Activated naive CD8-positive, alpha-beta T cell treated with anti-CD3 and anti-CD28 coated beads, Interleukin-2, amount 10 ng/mL, durations not matched to agents 7 days and 5 days (primary cell): ENCODE data around the gene RPS24. TPM values are rescaled to one million over a fixed set of nuclear protein-coding genes. Genes with fewer than 3 reads are reported as not detected.
"Not testable (repeated sequence)": the region's sequence is repeated elsewhere in the genome, so short reads cannot be mapped to it uniquely, and the experiment has no call there.

Source experiments
- ATAC-seq: fragments of 150-1000 bp; cut with Tn5 transposase; one replicate; pipeline ENCODE4 v1.10.0; 2021; ENCODE audit warnings: low read depth, moderate library complexity
- POLR2A ChIA-PET: fragments of 350-600 bp; sonication (Branson Sonifier 250); formaldehyde crosslinking; loops from one replicate; lab custom pipeline; 2021; ENCODE audit warnings: antibody characterized with exemption; lab: Charles Lee
- DNase-seq: peaks from one replicate; pipeline ENCODE4 v3.0.0; 2021
- H3K27ac Mint-ChIP-seq: one replicate; pipeline ENCODE4 v1.8.0; 2022; ENCODE audit warnings: mild to moderate bottlenecking, mixed read lengths
- H3K27me3 Mint-ChIP-seq: one replicate; pipeline ENCODE4 v1.8.0; 2022; ENCODE audit warnings: mild to moderate bottlenecking, moderate library complexity, mixed read lengths
- H3K36me3 Mint-ChIP-seq: one replicate; pipeline ENCODE4 v1.8.0; 2021; ENCODE audit warnings: mild to moderate bottlenecking, mixed read lengths
- H3K4me1 Mint-ChIP-seq: one replicate; pipeline ENCODE4 v1.8.0; 2021; ENCODE audit warnings: mixed read lengths
- H3K4me3 Mint-ChIP-seq: one replicate; pipeline ENCODE4 v1.8.0; 2022; ENCODE audit warnings: mild to moderate bottlenecking, moderate library complexity, mixed read lengths
- H3K9me3 Mint-ChIP-seq: one replicate; pipeline ENCODE4 v1.8.0; 2021; ENCODE audit warnings: mixed read lengths
- total RNA-seq, 2 experiments: library from RNA; stranded (reverse); gene quantifications; one replicate each; pipeline ENCODE4 v1.2.3, GENCODE V29; 2021

Gene RPS24
- total RNA-seq, 2 experiments from 2014 or later, result 1,523 to 1,613 TPM

- Mint-ChIP-seq H3K36me3 (peaks cover 1% of the 10 kb centered on the region), H3K4me3 (no peak overlapping the region), H3K4me1 (peaks cover 14% of the 10 kb centered on the region), H3K27ac (no peak overlapping the region), H3K27me3 (peaks cover 3% of the 10 kb centered on the region), H3K9me3 (peaks cover 2% of the 10 kb centered on the region)
- POLR2A ChIA-PET, result no interaction called here
- no peak for DNase-seq
- no peak for ATAC-seq
These were observed 35.5 kb downstream of the RPS24 start for GRCh38 chr10:78069151-78069550.

- H3K27ac Mint-ChIP-seq, H3K36me3 Mint-ChIP-seq, H3K9me3 Mint-ChIP-seq, POLR2A ChIA-PET, H3K4me3 Mint-ChIP-seq, ATAC-seq, DNase-seq, H3K27me3 Mint-ChIP-seq: not testable (repeated sequence)
- peaks cover 14% of the 10 kb centered on the region for H3K4me1 Mint-ChIP-seq
These were observed 36.4 kb downstream of the RPS24 start for GRCh38 chr10:78070064-78070463.

GRCh38 chr10:78070726-78071125, 37.1 kb downstream of the RPS24 start:
- peaks cover 10% of the 10 kb centered on the region for H3K4me1 Mint-ChIP-seq
- POLR2A ChIA-PET, result no interaction called here
- ATAC-seq, result no peak
- H3K27me3 Mint-ChIP-seq, result peaks cover 3% of the 10 kb centered on the region
- no peak overlapping the region for H3K4me3 Mint-ChIP-seq
- H3K36me3 Mint-ChIP-seq, result no peaks in the 10 kb centered on the region
- no peak for DNase-seq
- peaks cover 5% of the 10 kb centered on the region for H3K9me3 Mint-ChIP-seq
- peak overlapping the region; percentile 56 for H3K27ac Mint-ChIP-seq

GRCh38 chr10:78071140-78071856, 37.6 kb downstream of the RPS24 start:
- POLR2A ChIA-PET, result no interaction called here
- DNase-seq, result no peak
- H3K9me3 Mint-ChIP-seq, result peaks cover 5% of the 10 kb centered on the region
- ATAC-seq, result no peak
- no peaks in the 10 kb centered on the region for H3K36me3 Mint-ChIP-seq
- no peak overlapping the region for H3K4me3 Mint-ChIP-seq
- no peak overlapping the region for H3K27ac Mint-ChIP-seq
- peaks cover 7% of the 10 kb centered on the region for H3K4me1 Mint-ChIP-seq
- H3K27me3 Mint-ChIP-seq, result peaks cover 3% of the 10 kb centered on the region

GRCh38 chr10:78071857-78072179, 38.2 kb downstream of the RPS24 start:
- H3K27me3 Mint-ChIP-seq, result peaks cover 3% of the 10 kb centered on the region
- H3K4me3 Mint-ChIP-seq, result no peak overlapping the region
- ATAC-seq (no peak), DNase-seq (no peak)
- H3K4me1 Mint-ChIP-seq, result peaks cover 4% of the 10 kb centered on the region
- peaks cover 5% of the 10 kb centered on the region for H3K9me3 Mint-ChIP-seq
- H3K27ac Mint-ChIP-seq, result no peak overlapping the region
- POLR2A ChIA-PET, result no interaction called here
- H3K36me3 Mint-ChIP-seq, result no peaks in the 10 kb centered on the region

GRCh38 chr10:78072504-78072903, 38.8 kb downstream of the RPS24 start:
- no peaks in the 10 kb centered on the region for H3K36me3 Mint-ChIP-seq
- H3K27ac Mint-ChIP-seq, result no peak overlapping the region
- peaks cover 3% of the 10 kb centered on the region for H3K27me3 Mint-ChIP-seq
- ATAC-seq, result no peak
- no peak overlapping the region for H3K4me3 Mint-ChIP-seq
- peaks cover 2% of the 10 kb centered on the region for H3K4me1 Mint-ChIP-seq
- DNase-seq, result no peak
- peaks cover 5% of the 10 kb centered on the region for H3K9me3 Mint-ChIP-seq
- POLR2A ChIA-PET, result no interaction called here

GRCh38 chr10:78075806-78076205, 42.1 kb downstream of the RPS24 start:
- ATAC-seq, H3K27me3 Mint-ChIP-seq, H3K27ac Mint-ChIP-seq, POLR2A ChIA-PET, H3K4me1 Mint-ChIP-seq, H3K9me3 Mint-ChIP-seq, H3K4me3 Mint-ChIP-seq, H3K36me3 Mint-ChIP-seq, DNase-seq: not testable (repeated sequence)

- POLR2A ChIA-PET, result interaction anchor here (1.1 kb wide), 1 partner anchor 18 kb away, joined by 3 read pairs; no protein-coding TSS in a partner anchor
- H3K27me3 Mint-ChIP-seq, result peaks cover 6% of the 10 kb centered on the region
- no peak for DNase-seq
These were observed 45.1 kb downstream of the RPS24 start for GRCh38 chr10:78078539-78079330.

GRCh38 chr10:78079411-78079810, 45.7 kb downstream of the RPS24 start:
- Mint-ChIP-seq H3K27me3 (peaks cover 6% of the 10 kb centered on the region), H3K27ac (peak overlapping the region; percentile 58), H3K36me3 (no peaks in the 10 kb centered on the region), H3K4me1 (no peaks in the 10 kb centered on the region), H3K4me3 (no peak overlapping the region), H3K9me3 (peaks cover under 1% of the 10 kb centered on the region)
- POLR2A ChIA-PET, result no interaction called here
- DNase-seq (no peak), ATAC-seq (no peak)

More at GRCh38 chr10:78078539-78079330, 45.1 kb downstream of the RPS24 start:
- no peak overlapping the region for H3K27ac Mint-ChIP-seq
- no peaks in the 10 kb centered on the region for H3K4me1 Mint-ChIP-seq
- H3K36me3 Mint-ChIP-seq, result no peaks in the 10 kb centered on the region
- H3K9me3 Mint-ChIP-seq, result peaks cover 4% of the 10 kb centered on the region
- ATAC-seq, result no peak
- H3K4me3 Mint-ChIP-seq, result no peak overlapping the region

GRCh38 chr10:78081292-78081691, 47.6 kb downstream of the RPS24 start:
- POLR2A ChIA-PET, result no interaction called here
- DNase-seq (no peak), ATAC-seq (no peak)
- no peak overlapping the region for H3K27ac Mint-ChIP-seq
- H3K36me3 Mint-ChIP-seq, result no peaks in the 10 kb centered on the region
- H3K27me3 Mint-ChIP-seq, result peaks cover 9% of the 10 kb centered on the region
- no peaks in the 10 kb centered on the region for H3K4me1 Mint-ChIP-seq
- H3K4me3 Mint-ChIP-seq, result no peak overlapping the region
- no peaks in the 10 kb centered on the region for H3K9me3 Mint-ChIP-seq

- peaks cover 13% of the 10 kb centered on the region for H3K27me3 Mint-ChIP-seq
- no peaks in the 10 kb centered on the region for H3K9me3 Mint-ChIP-seq
- no peaks in the 10 kb centered on the region for H3K36me3 Mint-ChIP-seq
- DNase-seq (no peak), ATAC-seq (no peak)
- no peak overlapping the region for H3K4me3 Mint-ChIP-seq
- POLR2A ChIA-PET, result no interaction called here
- no peak overlapping the region for H3K27ac Mint-ChIP-seq
- no peaks in the 10 kb centered on the region for H3K4me1 Mint-ChIP-seq
These were observed 49.0 kb downstream of the RPS24 start for GRCh38 chr10:78082636-78083035.
